ENCODE measurements around the gene LIMK2.
A peak's percentile ranks its signal among the peaks of the same experiment; 100 is the strongest.
"Not testable (repeated sequence)": the region's sequence is repeated elsewhere in the genome, so short reads cannot be mapped to it uniquely, and the experiment has no call there.

The LIMK2 gene

GRCh38 chr22:31211862-31212730, at the start of gene LIMK2:
TSS of gene LIMK2 (plus strand) at chr22:31212298. CDS start at chr22:31212409, 111 bp downstream.
- DNase-seq (ENCODE audit: low read depth), result peak; percentile 38

DNA sequence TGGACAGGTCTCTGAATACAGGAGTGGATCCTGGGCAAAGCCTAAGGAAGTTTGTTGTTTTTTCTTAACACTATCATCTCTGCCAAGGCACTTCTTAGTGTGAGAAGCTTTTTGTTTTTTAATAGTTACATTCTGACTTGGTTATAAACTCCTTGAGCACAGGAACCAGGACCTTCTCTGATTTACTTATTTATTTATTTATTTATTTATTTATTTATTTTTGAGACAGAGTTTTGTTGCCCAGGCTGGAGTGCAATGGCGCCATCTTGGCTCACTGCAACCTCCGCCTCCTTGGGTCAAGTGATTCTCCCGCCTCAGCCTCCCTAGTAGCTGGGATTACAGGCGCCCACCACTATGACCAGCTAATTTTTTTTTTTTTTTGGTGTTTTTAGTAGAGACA, 41.1 kb upstream of the LIMK2 start:
- DNase-seq (ENCODE audit: low read depth), result no peak

- DNase-seq (ENCODE audit: low read depth), result not testable (repeated sequence)
Observed at GRCh38 chr22:31171734-31172133, 40.4 kb upstream of the LIMK2 start.

DNA sequence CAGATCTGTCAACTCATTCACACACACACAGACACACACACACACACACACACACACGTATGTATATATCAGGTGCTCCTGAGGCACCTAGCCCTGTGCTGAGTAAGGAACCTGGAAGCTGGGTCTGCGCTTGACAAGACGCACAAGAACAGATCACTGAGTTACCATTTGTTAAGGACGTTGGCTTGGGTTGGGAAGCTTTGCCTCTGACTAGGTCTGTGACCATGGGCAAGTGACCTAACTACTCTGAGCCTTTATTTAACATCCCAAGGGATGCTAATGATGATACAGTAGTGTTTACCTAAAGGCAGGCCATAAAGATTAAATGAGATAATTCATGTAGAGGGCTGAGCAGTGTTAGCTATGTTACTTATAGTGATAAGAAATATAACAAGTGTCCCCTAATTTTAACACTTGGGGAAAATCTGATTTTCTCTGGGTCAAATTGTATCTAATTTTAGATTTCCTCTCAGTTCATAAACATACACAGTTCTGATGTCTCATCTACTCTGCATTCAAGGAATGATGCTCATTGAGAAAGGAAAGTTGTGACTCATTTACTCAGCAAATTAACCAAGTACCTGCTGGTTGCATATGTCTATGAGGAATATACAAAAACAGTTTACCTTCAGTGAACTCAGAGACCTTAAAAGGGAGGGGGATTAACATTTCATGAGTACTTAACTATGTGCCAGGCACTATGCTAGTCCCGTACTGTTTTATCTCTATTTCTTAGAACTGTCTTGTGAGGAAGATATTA, 38.5 kb upstream of the LIMK2 start:
- peak; percentile 89 for DNase-seq (ENCODE audit: low read depth)

DNA sequence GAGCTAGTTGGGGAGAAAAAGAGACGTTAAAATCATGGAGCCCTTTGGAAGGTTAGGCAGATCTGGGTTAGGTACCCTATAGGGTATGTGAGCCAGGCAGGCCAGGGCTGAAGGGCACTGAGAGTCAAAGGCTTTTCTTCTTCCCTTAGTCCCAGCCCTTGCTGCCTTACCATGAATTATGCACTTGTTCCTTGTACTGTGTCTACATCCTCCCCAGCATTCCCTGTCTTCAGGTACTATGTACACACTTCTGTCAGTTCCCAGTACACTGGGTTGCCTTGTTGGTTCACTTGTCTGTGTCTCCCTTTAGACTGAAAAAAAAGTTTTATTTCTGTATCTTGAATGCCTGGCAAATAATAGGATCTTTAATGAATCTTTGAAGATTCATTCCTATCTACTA, 35.2 kb upstream of the LIMK2 start:
- DNase-seq (ENCODE audit: low read depth), result no peak

- DNase-seq (ENCODE audit: low read depth), result peak; percentile 91
Observed at GRCh38 chr22:31177420-31178162, 34.5 kb upstream of the LIMK2 start.

- no peak for DNase-seq (ENCODE audit: low read depth)
Observed at GRCh38 chr22:31178859-31179258, 33.2 kb upstream of the LIMK2 start.

DNA sequence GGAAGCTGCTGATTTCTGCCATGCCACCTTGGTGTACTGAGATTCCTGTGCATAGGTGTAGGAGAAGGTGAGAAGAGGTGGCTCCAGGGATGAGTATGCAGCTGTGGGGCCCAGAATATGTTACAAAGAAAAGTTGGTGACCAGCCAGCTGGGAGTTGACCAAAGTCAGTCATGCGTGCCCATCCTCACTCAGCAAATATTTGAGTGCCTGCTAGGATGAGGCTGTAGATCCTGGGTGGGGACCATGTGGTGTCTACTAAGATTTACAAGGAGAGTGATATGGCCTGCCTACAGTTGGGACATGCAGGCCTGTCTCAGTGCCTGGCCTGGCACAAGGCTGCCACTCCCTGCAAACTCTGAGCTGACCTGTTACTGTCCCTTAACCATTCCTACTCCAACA, 32.8 kb upstream of the LIMK2 start:
- no peak for DNase-seq (ENCODE audit: low read depth)

GRCh38 chr22:31184015-31184414, 28.1 kb upstream of the LIMK2 start:
- DNase-seq (ENCODE audit: low read depth), result no peak

- DNase-seq (ENCODE audit: low read depth), result no peak
Observed at GRCh38 chr22:31185056-31185455, 27.0 kb upstream of the LIMK2 start.

DNA sequence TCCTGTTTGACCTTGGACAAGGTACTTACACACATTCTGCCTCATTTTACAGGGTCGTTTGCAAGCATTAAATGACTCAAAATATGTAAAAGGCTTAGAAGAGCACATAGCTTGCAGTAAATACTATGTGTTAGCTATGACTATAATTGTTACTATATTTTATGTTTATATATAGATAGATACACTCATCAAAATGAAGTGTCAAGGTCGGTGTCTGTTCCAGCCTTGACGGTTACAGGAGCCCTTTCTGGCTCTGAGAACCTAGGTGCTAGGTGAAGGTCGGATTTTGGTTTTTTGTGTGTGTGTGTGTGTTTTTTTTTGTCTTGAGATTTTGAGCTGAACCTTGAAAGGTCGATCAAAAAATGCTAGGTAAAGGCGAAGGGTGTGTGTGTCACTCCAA, 24.5 kb upstream of the LIMK2 start:
- DNase-seq (ENCODE audit: low read depth), result no peak

DNA sequence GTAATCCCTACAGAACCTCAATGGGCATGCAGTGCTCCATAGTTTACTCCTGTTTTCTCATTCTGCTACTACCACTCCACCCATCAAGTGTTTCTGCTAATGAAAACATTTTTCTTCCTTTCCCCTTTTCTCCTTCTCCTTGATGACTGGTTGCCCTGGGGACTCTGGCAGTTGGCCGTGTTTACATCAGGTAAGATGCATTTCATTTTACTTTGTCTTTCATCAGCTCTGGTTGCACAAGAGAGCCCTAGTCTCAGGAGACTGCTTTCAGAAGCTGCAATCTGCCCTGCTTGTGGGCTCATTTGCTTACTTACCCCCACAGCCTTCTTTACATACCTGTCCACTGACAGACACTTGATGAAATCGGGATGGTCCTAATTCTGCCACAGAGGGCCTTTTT, 19.6 kb upstream of the LIMK2 start:
- DNase-seq (ENCODE audit: low read depth), result no peak

GRCh38 chr22:31193092-31193491, 19.0 kb upstream of the LIMK2 start:
- no peak for DNase-seq (ENCODE audit: low read depth)

DNA sequence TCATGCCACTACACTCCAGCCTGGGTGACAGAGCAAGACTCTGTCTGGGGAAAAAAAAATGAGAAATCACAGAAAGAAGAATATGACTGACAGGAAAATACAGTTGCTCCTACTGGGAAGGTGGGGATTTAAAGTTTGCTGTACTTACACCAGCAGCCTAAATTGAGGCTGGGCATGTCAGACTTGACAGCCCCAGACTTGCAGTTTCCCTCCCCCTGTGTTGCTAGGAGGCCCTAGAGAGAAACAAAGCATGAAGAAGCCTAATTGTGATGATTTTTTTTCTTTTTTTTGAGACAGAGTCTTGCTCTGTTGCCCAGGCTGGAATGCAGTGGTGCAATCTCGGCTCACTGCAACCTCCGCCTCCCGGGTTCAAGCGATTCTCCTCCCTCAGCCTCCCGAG, 17.4 kb upstream of the LIMK2 start:
- DNase-seq (ENCODE audit: low read depth), result not testable (repeated sequence)

DNA sequence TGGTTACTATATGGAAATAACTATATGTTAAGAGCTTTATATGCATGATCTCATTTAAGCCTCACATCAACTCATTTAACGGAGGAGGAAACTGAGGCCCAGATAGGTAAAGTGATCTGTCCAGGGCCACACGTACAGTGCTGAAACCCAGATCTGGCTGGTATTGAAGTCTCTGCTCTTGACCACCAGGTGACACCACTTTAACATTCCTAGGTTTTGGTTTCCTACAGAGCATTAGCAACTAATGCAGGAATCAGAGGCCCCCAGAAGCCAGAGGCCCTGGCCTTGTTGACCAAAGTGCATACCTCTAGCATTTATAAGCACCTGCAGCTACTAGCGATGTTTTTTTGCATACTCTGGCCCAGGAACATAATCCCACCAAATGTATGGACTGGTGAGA, 12.9 kb upstream of the LIMK2 start:
- no peak for DNase-seq (ENCODE audit: low read depth)

GRCh38 chr22:31204352-31204984, 7.6 kb upstream of the LIMK2 start:
- DNase-seq (ENCODE audit: low read depth), result not testable (repeated sequence)

DNA sequence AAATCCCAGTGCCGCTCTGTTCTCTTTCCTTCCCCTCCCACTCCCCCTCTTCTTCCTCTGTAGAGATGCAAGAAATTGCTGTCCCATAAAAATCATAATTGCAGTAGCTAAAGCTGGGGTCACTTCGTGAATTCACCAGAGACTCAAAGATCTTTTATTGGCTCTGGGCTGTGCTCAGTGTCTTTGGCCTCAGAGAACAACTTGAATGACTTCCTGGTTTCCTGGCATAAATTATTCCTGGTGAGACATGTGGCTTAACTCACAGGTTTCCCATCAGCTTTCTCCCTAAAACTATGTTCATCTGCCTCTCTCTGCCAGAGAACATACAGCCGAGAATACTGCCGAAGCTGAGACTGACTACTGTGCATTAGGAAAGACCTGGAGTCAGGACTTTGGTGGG, 7.0 kb upstream of the LIMK2 start:
- DNase-seq (ENCODE audit: low read depth), result not testable (repeated sequence)

GRCh38 chr22:31206460-31206859, 5.6 kb upstream of the LIMK2 start:
- DNase-seq (ENCODE audit: low read depth), result not testable (repeated sequence)

DNA sequence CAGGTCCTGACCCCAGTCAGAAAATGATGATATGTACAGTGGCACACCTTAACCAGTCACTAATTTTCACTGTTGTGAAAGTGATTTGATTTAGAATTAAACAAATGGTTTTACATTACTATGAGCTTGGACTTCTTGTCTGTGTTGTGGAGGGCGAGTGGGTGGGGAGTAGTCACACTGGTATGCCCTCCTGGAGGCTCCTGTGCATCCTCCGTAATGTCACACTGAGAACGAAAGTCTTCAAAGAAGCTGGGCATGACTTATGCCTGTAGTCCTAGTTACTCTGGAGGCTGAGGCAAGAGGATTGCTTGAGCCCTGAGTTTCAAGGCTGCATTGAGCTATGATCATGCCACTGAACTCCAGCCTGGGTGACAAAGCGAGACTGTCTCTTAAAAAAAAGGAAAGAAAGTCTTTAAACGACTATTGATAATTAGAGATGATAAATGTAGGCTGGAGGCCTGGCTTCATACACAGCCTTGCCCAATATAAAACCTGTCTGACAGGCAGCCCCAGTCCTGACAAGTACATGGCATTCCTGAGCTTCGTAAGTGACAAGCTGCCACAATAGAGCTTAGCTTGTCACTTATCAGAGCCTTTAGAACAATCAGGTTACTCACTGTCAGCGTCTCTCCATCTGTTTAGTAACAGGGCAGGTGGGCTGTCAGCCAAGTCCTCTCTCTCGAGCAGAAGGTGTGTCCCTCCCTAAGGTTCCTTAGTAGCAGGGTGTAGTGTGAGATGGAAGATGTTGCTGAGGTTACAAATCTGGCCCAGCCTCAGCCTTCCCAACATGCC, 5.0 kb upstream of the LIMK2 start:
- DNase-seq (ENCODE audit: low read depth), result no peak

DNA sequence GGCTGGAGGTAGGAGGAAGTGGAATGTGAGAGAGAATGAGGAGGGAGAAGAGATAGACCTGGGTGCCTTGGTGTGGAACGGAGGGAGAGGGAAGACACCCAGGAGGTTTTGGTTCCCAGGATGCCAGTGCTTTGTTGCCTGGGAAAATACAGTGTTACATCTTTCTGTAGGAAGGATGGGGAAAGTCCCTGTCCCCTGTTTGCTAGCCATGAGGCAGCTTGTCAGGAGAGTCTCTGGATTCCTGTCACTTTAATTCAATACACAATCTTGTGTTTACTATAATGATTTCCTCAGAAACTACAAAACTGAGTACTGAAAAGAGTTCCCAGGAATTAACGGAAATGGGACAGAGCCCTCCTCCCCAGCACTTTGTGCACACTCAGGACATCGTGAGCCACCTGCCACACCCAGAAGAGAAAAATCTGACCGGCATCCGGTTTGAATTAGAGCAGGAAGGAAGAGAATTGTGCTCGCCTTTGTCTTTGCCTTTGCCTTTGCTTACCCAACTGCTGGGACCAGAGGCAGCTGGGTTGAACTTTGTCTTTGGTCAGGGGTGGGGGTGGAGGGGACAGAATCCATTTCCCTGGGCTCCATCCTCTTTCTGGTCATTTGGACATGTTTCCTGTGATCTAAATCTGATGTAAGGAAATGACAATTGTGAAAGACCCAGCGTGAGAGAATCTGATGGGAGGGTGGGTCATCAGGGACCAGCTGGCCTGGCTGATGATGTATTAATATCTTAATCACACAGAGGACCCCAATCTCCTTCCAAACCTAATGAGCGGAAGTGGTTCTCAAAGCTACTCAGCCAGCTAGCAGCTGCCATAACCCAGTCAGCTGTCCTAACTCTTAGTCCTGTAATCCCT, 1.3 kb upstream of the LIMK2 start:
- no peak for DNase-seq (ENCODE audit: low read depth)
